ENCODE data around the gene TMEM245. TPM values are rescaled to one million over a fixed set of nuclear protein-coding genes. Genes with fewer than 3 reads are reported as not detected.

TMEM245 gene
- polyA plus RNA-seq, 3 donors from 2014 or later = 13.1 to 29.8 (median 20.8) TPM

DNA sequence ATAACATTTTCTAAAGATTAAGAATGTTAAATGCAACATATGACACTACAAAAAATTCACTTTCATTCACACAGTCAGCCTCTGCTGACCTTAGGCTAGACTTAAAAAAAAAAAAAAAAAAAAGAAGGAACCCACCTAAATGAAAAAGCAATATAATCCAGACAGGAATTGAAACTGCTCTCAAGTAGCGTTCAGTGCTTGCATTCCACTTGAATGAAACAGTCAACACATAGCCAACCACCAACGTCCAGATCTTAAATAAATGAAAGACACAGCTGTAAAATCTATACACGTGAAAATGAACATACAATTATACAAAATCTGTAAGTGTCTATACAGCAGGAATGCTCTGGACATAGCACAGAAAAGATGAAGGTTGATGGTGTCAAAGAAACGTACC lies 11.4 kb downstream of the TMEM245 start:
- no peak overlapping the region for H3K27ac Mint-ChIP-seq
- peaks cover 0 to 1% (median 0%) of the 10 kb centered on the region in 3 donors for H3K27me3 Mint-ChIP-seq (ENCODE audit: low read depth in 3 of 3)
- H3K9me3 Mint-ChIP-seq = no peaks in the 10 kb centered on the region
- no peak for DNase-seq
- peaks cover 4 to 13% (median 9%) of the 10 kb centered on the region in 3 donors for H3K36me3 Mint-ChIP-seq
- H3K4me3 Mint-ChIP-seq = no peak overlapping the region
- H3K4me1 Mint-ChIP-seq = peaks cover 43 to 73% of the 10 kb centered on the region in 2 donors

DNA sequence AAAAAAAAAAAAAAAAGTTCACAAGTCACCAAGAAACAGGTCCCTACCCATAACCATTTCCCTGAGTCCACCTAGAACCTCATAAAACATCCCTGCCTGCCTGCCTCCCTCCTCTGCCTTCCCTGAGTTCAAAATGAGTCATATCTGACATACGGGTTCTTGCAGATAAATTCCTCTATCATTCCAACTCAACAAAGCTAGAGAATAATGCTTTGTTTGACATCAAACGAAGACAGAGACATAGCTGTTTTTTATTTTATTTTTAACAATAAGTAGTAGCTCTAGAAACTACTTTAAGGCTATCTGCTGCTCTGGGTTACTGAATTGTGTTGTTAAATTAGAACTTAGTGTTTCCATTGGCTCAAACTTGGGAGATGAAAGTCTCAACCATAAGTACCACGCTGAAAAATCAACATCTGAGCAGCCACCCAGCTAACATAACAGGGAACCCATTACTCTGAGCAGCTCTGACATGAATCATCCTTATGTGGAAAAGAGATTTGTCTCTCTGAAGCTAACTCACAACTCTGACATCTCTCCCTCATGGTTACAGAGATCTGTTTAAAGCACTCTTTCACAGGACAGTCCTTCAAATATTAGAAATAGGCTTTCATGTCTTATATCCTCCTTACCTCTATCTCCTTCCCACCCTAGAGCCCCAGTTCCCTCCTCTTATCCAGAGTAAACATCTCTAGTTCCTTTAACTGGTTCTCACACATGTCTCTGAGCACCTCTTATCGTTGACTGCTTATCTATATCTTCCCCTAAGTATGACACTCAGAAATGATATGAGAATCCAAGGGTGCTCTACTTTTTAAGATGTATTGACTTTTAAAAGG lies 12.1 kb downstream of the TMEM245 start:
- no peak for DNase-seq
- peaks cover 0 to 2% (median 0%) of the 10 kb centered on the region in 6 donors for H3K9me3 Mint-ChIP-seq
- peaks cover 11 to 19% (median 14%) of the 10 kb centered on the region in 3 donors for H3K36me3 Mint-ChIP-seq
- peaks cover 0 to 1% (median 0%) of the 10 kb centered on the region in 3 donors for H3K27me3 Mint-ChIP-seq (ENCODE audit: low read depth in 3 of 3)
- peaks cover 42 to 73% of the 10 kb centered on the region in 2 donors for H3K4me1 Mint-ChIP-seq
- H3K27ac Mint-ChIP-seq = peak overlapping the region in 4 of 6 donors; percentile 13 to 74 (median 30)
- no peak overlapping the region for H3K4me3 Mint-ChIP-seq

DNA sequence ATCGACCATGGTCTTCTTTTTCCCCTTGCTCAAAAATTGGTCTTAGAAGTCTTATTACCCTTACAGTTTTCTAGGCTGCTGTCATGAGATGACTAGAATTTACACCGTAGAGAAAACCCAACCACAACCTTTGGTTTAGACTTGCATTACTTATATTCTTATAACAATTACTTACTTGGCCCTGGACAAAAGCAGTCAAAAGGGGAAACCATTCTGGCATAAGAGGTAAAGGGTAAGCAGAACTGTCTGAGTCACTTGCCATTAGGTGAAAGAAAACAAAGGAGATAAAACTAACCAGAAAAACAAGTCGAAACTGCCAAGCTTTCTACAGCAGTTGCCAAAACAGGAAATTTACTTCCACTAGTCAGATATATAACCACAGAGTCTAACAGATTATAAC lies 17.9 kb downstream of the TMEM245 start:
- H3K9me3 Mint-ChIP-seq = peaks cover 0 to 2% (median 0%) of the 10 kb centered on the region in 6 donors
- peak; percentile 4 to 13 (median 10) for DNase-seq
- peaks cover 37 to 67% of the 10 kb centered on the region in 2 donors for H3K4me1 Mint-ChIP-seq
- H3K27me3 Mint-ChIP-seq (ENCODE audit: low read depth in 3 of 3) = no peaks in the 10 kb centered on the region
- peaks cover 13 to 16% (median 16%) of the 10 kb centered on the region in 3 donors for H3K36me3 Mint-ChIP-seq
- peak overlapping the region; percentile 55 to 76 (median 69) for H3K4me3 Mint-ChIP-seq
- H3K27ac Mint-ChIP-seq = peak overlapping the region; percentile 60 to 92 (median 82)

DNA sequence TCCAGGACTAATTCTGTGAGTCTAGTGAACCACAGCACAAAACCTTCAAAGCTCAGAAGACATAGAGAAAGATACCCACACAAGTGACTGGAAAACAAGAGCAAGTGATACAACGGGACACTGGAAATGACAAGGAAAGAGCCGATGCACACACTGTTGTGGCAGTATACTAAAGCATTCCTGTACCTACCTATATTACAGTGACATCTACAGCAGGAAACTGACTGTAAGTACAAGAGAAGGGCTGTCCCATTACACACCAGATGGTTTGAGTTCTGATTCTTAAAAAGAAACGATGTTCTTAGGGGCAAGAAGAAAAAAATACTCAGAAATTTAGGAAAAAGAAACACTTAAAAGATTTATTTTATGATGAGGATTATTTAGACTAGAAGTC lies 18.5 kb downstream of the TMEM245 start:
- peaks cover 35 to 68% of the 10 kb centered on the region in 2 donors for H3K4me1 Mint-ChIP-seq
- peaks cover 13 to 16% (median 16%) of the 10 kb centered on the region in 3 donors for H3K36me3 Mint-ChIP-seq
- H3K27ac Mint-ChIP-seq = peak overlapping the region in 5 of 6 donors; percentile 60 to 86 (median 79)
- peaks cover 0 to 2% (median 0%) of the 10 kb centered on the region in 6 donors for H3K9me3 Mint-ChIP-seq
- peak overlapping the region in 2 of 5 donors; percentile 4 to 41 for H3K4me3 Mint-ChIP-seq
- DNase-seq = no peak
- H3K27me3 Mint-ChIP-seq (ENCODE audit: low read depth in 3 of 3) = no peaks in the 10 kb centered on the region

DNA sequence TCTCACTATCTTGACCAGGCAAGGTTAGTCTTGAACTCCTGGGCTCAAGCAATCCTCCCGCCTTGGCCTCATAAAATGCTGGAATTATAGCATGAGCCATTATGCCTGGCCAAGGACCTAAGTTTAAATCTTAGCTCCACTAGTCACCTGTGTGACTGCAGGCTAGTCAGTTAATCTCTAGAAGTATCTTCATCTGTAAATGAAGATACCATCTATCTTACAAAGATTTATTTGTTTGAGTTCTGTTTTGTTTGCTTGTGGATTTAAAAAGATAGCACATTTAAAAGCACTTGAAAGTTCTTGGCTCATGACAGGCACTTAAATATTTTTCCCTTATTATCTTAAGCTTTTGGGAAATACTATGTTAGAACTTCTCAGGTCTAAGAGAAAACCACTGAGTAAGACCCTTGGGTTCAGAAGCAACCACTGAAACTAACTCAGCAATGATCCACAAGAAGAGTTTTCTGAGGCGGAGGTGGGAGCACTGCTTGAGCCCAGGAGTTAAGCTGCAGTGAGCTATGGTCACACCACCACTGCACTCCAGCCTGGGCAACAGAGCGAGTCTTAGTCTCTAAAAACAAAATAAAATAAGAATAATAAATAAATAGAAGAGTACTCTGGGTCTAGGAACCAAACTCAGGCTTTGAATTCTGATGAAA lies 19.1 kb downstream of the TMEM245 start:
- H3K4me1 Mint-ChIP-seq = peaks cover 35 to 73% of the 10 kb centered on the region in 2 donors
- peak overlapping the region in 5 of 6 donors; percentile 60 to 86 (median 79) for H3K27ac Mint-ChIP-seq
- H3K4me3 Mint-ChIP-seq = peak overlapping the region in 1 of 5 donors; percentile 41
- no peaks in the 10 kb centered on the region for H3K27me3 Mint-ChIP-seq (ENCODE audit: low read depth in 3 of 3)
- H3K36me3 Mint-ChIP-seq = peaks cover 15 to 16% (median 16%) of the 10 kb centered on the region in 3 donors
- H3K9me3 Mint-ChIP-seq = peaks cover 0 to 2% (median 0%) of the 10 kb centered on the region in 6 donors
- no peak for DNase-seq

DNA sequence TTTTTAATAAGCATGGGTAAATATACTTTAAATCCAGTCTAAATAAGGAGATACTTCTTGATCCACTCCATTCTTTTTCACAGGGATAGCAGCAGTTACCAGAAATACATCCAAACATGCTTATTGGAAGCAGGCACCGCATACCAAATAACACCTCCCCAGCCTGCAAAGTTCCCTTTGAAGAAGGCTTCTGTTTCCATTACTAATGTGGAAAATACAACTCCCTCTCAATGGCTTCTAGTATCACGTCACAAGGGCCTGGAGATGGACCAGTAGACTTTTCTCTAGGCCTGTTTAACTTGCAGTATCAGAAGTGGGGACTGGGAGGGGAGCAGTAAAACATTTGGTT lies 20.8 kb downstream of the TMEM245 start:
- peak overlapping the region in 1 of 6 donors; percentile 39 for H3K27ac Mint-ChIP-seq
- H3K36me3 Mint-ChIP-seq = peaks cover 10 to 21% (median 10%) of the 10 kb centered on the region in 3 donors
- H3K4me3 Mint-ChIP-seq = no peak overlapping the region
- DNase-seq = no peak
- H3K27me3 Mint-ChIP-seq (ENCODE audit: low read depth in 3 of 3) = no peaks in the 10 kb centered on the region
- H3K4me1 Mint-ChIP-seq = peaks cover 36 to 90% of the 10 kb centered on the region in 2 donors
- peaks cover 0 to 2% (median 0%) of the 10 kb centered on the region in 6 donors for H3K9me3 Mint-ChIP-seq

DNA sequence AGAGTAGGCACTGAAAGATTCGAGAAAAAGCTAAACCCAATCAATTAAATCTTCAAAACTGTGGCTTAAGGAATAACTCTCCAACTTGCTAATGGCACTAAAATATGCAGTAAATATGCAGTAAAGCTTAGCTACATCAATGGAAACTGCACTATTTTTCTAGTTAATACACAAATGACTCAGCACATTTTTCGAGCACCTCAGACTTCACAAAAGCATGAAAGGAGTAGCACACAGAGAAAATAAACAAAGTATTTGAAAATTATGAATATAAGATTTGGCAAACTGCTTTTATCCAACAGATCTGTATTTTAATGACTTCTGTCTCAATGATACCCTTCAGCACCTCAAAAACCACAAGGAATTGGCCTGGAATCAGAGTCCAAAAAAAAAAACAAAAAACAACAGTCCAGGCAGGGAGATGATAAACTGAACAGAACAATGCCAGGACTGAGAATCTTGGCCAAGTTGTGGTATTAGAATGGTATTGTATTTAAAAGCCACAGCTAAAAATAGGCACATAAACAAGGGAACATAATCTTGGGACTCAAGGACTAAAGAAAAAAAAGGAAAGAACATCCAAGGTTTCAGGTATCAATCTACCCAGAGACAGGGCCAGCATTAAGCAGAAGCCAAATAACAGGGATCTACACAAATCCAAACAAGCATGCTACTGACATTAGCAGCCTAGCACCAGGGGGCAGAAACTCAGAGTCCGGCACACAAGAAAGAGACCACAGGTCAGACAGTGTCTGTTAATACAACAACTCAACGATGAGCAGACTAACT lies 21.4 kb downstream of the TMEM245 start:
- Mint-ChIP-seq H3K9me3 (peaks cover 0 to 2% (median 0%) of the 10 kb centered on the region in 6 donors), H3K4me1 (peaks cover 35 to 90% of the 10 kb centered on the region in 2 donors), H3K4me3 (no peak overlapping the region), H3K27ac (peak overlapping the region in 1 of 6 donors; percentile 41), H3K27me3 (ENCODE audit: low read depth in 3 of 3) (no peaks in the 10 kb centered on the region), H3K36me3 (peaks cover 7 to 21% (median 8%) of the 10 kb centered on the region in 3 donors)
- DNase-seq = no peak

DNA sequence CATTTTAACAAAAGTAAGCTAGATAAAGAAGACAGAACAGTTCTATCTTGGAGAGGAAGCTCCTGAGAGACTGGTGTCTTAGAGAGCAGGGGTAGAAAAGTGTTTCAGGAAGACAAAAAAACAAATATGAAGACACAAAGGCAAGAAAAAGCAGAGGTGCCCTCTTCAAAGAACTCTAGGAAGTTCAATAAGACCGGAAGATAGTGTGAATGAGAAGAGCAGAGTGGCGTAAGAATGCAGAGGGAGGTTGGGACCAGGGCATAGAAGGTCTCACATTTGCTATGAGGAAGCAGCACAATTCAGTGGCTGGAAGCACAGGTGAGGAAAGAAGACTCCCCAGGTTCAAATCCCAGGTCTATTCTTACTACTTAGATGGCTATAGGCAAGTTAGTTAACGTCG lies 22.6 kb downstream of the TMEM245 start:
- Mint-ChIP-seq H3K4me1 (peaks cover 29 to 87% of the 10 kb centered on the region in 2 donors), H3K27ac (no peak overlapping the region), H3K9me3 (no peaks in the 10 kb centered on the region), H3K27me3 (ENCODE audit: low read depth in 3 of 3) (no peaks in the 10 kb centered on the region), H3K36me3 (peaks cover 4 to 17% (median 6%) of the 10 kb centered on the region in 3 donors), H3K4me3 (no peak overlapping the region)
- no peak for DNase-seq

DNA sequence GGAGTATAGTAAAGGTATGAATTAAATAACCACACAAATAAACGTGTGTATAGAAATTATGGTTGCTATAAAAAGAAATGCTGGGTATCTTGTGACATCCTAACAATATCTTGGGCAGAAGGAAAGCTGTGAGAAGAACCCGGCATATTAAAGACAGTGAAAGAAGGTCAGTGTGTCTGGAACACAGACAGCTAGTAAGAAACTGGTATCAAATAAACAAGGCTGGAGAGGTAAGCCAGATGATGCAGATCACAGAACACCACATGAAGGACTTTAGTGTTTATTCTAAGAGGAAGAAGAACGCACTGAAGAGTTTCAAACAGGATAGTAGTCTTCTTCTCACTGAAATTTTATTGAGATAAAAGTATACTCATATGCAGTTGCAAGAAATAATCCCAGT lies 24.4 kb downstream of the TMEM245 start:
- Mint-ChIP-seq H3K27ac (no peak overlapping the region), H3K4me3 (no peak overlapping the region), H3K36me3 (peaks cover 7 to 17% (median 12%) of the 10 kb centered on the region in 3 donors), H3K27me3 (ENCODE audit: low read depth in 3 of 3) (no peaks in the 10 kb centered on the region), H3K9me3 (no peaks in the 10 kb centered on the region), H3K4me1 (peaks cover 15 to 76% of the 10 kb centered on the region in 2 donors)
- DNase-seq = no peak

DNA sequence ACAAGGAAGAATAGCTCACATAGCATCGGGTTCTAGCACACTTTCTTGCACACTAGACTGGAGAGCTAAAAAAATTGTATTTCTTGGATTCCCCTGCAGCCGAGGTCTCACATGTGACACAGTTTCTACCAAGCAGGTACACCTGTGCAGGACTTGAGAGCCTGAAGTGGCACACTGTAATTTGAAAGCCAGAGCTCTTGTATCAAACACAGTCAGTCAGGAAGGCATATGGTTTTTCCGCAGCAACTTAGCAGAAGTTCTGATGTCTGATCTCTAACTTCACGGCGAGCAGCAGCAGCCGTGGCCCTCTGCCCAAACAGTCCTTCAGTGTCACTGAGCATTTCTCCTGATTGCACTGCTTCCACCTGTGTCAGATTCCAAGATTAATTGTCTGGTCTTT lies 25.5 kb downstream of the TMEM245 start:
- no peak for DNase-seq
- H3K4me1 Mint-ChIP-seq = peaks cover 13 to 68% of the 10 kb centered on the region in 2 donors
- no peak overlapping the region for H3K4me3 Mint-ChIP-seq
- no peak overlapping the region for H3K27ac Mint-ChIP-seq
- no peaks in the 10 kb centered on the region for H3K27me3 Mint-ChIP-seq (ENCODE audit: low read depth in 3 of 3)
- peaks cover 7 to 17% (median 12%) of the 10 kb centered on the region in 3 donors for H3K36me3 Mint-ChIP-seq
- H3K9me3 Mint-ChIP-seq = no peaks in the 10 kb centered on the region

DNA sequence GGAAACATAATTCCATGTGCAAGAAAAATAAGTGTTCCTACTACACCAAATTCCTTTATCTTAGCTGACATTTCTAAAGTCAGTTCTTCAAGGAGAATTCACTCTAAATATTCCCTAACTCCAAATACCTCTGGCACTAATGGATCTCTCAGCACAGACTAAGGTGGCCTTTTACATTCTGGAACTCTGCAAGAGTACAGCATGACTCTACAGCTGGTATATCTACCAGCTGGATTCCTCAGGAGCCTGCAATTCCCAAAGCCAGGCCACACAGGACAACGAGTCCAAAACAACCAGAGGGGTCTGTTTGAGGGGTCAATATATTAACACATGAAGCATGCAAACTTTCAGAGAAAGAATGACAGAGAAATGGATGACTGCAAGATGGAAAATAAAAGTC lies 27.2 kb downstream of the TMEM245 start:
- peaks cover 7 to 17% (median 16%) of the 10 kb centered on the region in 3 donors for H3K36me3 Mint-ChIP-seq
- peaks cover 0 to 2% (median 0%) of the 10 kb centered on the region in 3 donors for H3K27me3 Mint-ChIP-seq (ENCODE audit: low read depth in 3 of 3)
- H3K4me3 Mint-ChIP-seq = no peak overlapping the region
- DNase-seq = no peak
- H3K4me1 Mint-ChIP-seq = peaks cover 5 to 51% of the 10 kb centered on the region in 2 donors
- no peak overlapping the region for H3K27ac Mint-ChIP-seq
- H3K9me3 Mint-ChIP-seq = no peaks in the 10 kb centered on the region

DNA sequence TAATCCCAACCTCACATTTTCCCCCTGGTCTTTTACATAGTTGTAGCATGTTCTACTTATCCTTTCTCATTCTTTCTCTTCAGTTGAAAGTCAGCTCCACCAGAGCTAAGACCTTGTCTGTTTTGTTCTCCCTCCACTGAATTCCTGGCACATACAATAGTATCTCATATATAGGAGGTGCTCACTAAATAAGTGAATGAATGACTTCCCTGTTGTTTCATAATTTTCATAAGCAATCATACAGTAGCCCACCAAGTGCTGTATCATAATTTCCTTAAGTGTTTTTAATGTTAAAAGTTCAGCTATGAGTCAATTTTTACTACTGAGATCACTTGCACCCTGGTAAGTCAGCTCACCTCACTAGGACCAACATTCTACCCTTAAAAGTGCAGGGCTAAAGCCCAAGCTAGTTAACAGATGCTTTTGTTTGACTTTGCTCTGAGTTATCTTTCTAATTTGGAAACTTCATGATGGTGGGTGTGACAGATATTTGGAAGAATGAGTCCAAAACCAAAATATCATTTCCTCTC lies 27.6 kb downstream of the TMEM245 start:
- Mint-ChIP-seq H3K4me3 (no peak overlapping the region), H3K9me3 (no peaks in the 10 kb centered on the region), H3K27me3 (ENCODE audit: low read depth in 3 of 3) (peaks cover 0 to 2% (median 0%) of the 10 kb centered on the region in 3 donors), H3K4me1 (peaks cover 5 to 48% of the 10 kb centered on the region in 2 donors), H3K27ac (peak overlapping the region in 1 of 6 donors; percentile 78), H3K36me3 (peaks cover 7 to 17% (median 16%) of the 10 kb centered on the region in 3 donors)
- DNase-seq = no peak

DNA sequence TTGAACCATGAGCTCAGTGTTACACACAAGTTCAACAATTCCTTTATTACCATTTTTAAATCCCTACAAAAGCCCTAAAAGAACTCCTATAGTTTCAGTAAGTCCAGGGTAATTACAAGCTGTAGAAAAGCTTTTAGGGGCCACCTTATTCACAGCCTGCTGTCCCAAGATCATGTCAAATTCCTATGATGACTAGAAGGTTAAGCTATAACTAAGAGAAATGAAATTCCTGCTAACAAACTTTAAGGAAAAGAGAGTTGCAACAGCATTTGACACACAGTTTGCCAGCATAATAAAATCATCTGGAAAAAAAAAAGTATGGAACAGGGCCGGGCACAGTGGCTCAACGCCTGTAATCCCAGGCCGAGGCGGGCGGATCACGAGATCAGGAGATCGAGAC lies 31.5 kb downstream of the TMEM245 start:
- H3K27me3 Mint-ChIP-seq (ENCODE audit: low read depth in 3 of 3) = peaks cover 0 to 2% (median 0%) of the 10 kb centered on the region in 3 donors
- no peak for DNase-seq
- H3K4me1 Mint-ChIP-seq = peaks cover 0 to 13% of the 10 kb centered on the region in 2 donors
- no peak overlapping the region for H3K4me3 Mint-ChIP-seq
- H3K9me3 Mint-ChIP-seq = no peaks in the 10 kb centered on the region
- no peak overlapping the region for H3K27ac Mint-ChIP-seq
- peaks cover 10 to 32% (median 15%) of the 10 kb centered on the region in 3 donors for H3K36me3 Mint-ChIP-seq
